IPS-20b (cell line): ENCODE measurements around the gene USH1G.
A peak's percentile ranks its signal among the peaks of the same experiment; 100 is the strongest.
"Not testable (repeated sequence)": the region's sequence is repeated elsewhere in the genome, so short reads cannot be mapped to it uniquely, and the experiment has no call there.

Experiments used
- H3K27ac ChIP-seq: one replicate; pipeline ENCODE4 v1.5.1; 2013; ENCODE audit warnings: low read length
- H3K27me3 ChIP-seq: 2 replicates; pipeline ENCODE4 v1.6.1; 2013; ENCODE audit warnings: mild to moderate bottlenecking, low read length, inconsistent platforms; ENCODE audit not compliant: insufficient read depth
- H3K36me3 ChIP-seq: 2 replicates; pipeline ENCODE4 v1.6.1; 2013; ENCODE audit warnings: low read depth, mild to moderate bottlenecking, inconsistent platforms, low read length, moderate library complexity; ENCODE audit not compliant: insufficient read depth
- H3K4me1 ChIP-seq: 2 replicates; pipeline ENCODE4 v1.6.1; 2013; ENCODE audit warnings: mild to moderate bottlenecking, control low read depth, inconsistent platforms, low read length, moderate library complexity; ENCODE audit not compliant: insufficient read depth
- H3K4me3 ChIP-seq: 2 replicates; pipeline ENCODE4 v1.5.1; 2013; ENCODE audit warnings: mild to moderate bottlenecking, low read length, inconsistent platforms
- H3K9ac ChIP-seq: 2 replicates; pipeline ENCODE4 v1.6.1; 2013; ENCODE audit warnings: low read depth, mild to moderate bottlenecking, inconsistent platforms, low read length, moderate library complexity
- H3K9me3 ChIP-seq: 2 replicates; pipeline ENCODE4 v1.6.1; 2013; ENCODE audit warnings: mild to moderate bottlenecking, low read depth, low read length, inconsistent platforms; ENCODE audit not compliant: insufficient read depth

The USH1G gene

GRCh38 chr17:74922694-74923537 lies at the start of gene USH1G:
TSS of gene USH1G (minus strand) at chr17:74923255. CDS start at chr17:74923073, 182 bp downstream.
- Histone ChIP-seq H3K4me1 (peaks cover 3% of the 10 kb centered on the region; the same call in 1 of the 2 replicates), H3K27ac (no peak within 1 kb of the TSS), H3K9me3 (no peaks in the 10 kb centered on the region; the same call in 1 of the 2 replicates), H3K4me3 (peak within 1 kb of the TSS; percentile 68), H3K27me3 (peaks cover 80% of the 10 kb centered on the region), H3K36me3 (no peaks in the 10 kb centered on the region), H3K9ac (no peak within 1 kb of the TSS)

- H3K9me3 ChIP-seq = no peaks in the 10 kb centered on the region
- H3K36me3 ChIP-seq = no peaks in the 10 kb centered on the region
- H3K4me1 ChIP-seq = 0 out of 2 replicates have a peak, but pooled peaks cover 7% of the 10 kb centered on the region
- peaks cover 60% of the 10 kb centered on the region for H3K27me3 ChIP-seq
- peak within 1 kb of the TSS; percentile 69 for H3K4me3 ChIP-seq
- H3K9ac ChIP-seq = peak within 1 kb of the TSS; percentile 10; the same call in 1 of the 2 replicates
- H3K27ac ChIP-seq = no peak within 1 kb of the TSS
Measured at GRCh38 chr17:74972107-74972972, 49.3 kb upstream of the USH1G start, which contains the start of gene HID1. TSS of gene HID1 (minus strand) at chr17:74972759. CDS start at chr17:74972656, 103 bp downstream.

GRCh38 chr17:74971842-74972106 lies 48.7 kb upstream of the USH1G start:
- Histone ChIP-seq H3K36me3 (no peaks in the 10 kb centered on the region), H3K27ac (no peak overlapping the region), H3K9me3 (no peaks in the 10 kb centered on the region), H3K9ac (peak overlapping the region; percentile 10; the same call in 1 of the 2 replicates), H3K27me3 (peaks cover 60% of the 10 kb centered on the region), H3K4me3 (peak overlapping the region; percentile 69), H3K4me1 (0 out of 2 replicates have a peak, but pooled peaks cover 7% of the 10 kb centered on the region)

GRCh38 chr17:74971069-74971841 lies 48.2 kb upstream of the USH1G start:
- no peaks in the 10 kb centered on the region for H3K36me3 ChIP-seq
- H3K27ac ChIP-seq = no peak overlapping the region
- H3K9ac ChIP-seq = peak overlapping the region; percentile 10; the same call in 1 of the 2 replicates
- H3K27me3 ChIP-seq = peaks cover 60% of the 10 kb centered on the region
- 0 out of 2 replicates have a peak, but pooled peaks cover 7% of the 10 kb centered on the region for H3K4me1 ChIP-seq
- no peaks in the 10 kb centered on the region for H3K9me3 ChIP-seq
- peak overlapping the region; percentile 69 for H3K4me3 ChIP-seq

GRCh38 chr17:74970395-74970794 lies 47.3 kb upstream of the USH1G start:
- Histone ChIP-seq H3K27me3 (peaks cover 54% of the 10 kb centered on the region), H3K27ac (no peak overlapping the region)

GRCh38 chr17:74969501-74969900 lies 46.4 kb upstream of the USH1G start:
- peaks cover 45% of the 10 kb centered on the region for H3K27me3 ChIP-seq
- not testable (repeated sequence) for H3K4me3 ChIP-seq, H3K9me3 ChIP-seq, H3K9ac ChIP-seq, H3K36me3 ChIP-seq, H3K27ac ChIP-seq, H3K4me1 ChIP-seq

More at GRCh38 chr17:74970395-74970794, 47.3 kb upstream of the USH1G start:
- Histone ChIP-seq H3K4me1 (0 out of 2 replicates have a peak, but pooled peaks cover 7% of the 10 kb centered on the region), H3K4me3 (no peak overlapping the region), H3K36me3 (no peaks in the 10 kb centered on the region), H3K9ac (no peak overlapping the region), H3K9me3 (no peaks in the 10 kb centered on the region)

- Histone ChIP-seq H3K27me3 (peaks cover 33% of the 10 kb centered on the region), H3K4me1 (0 out of 2 replicates have a peak, but pooled peaks cover 7% of the 10 kb centered on the region), H3K4me3 (peak overlapping the region; percentile 6; the same call in 1 of the 2 replicates), H3K36me3 (no peaks in the 10 kb centered on the region), H3K9me3 (no peaks in the 10 kb centered on the region), H3K9ac (no peak overlapping the region; the same call in 1 of the 2 replicates), H3K27ac (no peak overlapping the region)
Measured at GRCh38 chr17:74968361-74968780, 45.3 kb upstream of the USH1G start.

- Histone ChIP-seq H3K9ac (no peak overlapping the region), H3K27ac (no peak overlapping the region), H3K4me3 (no peak overlapping the region)
Measured at GRCh38 chr17:74964988-74965622, 42.0 kb upstream of the USH1G start.

GRCh38 chr17:74964246-74964761 lies 41.2 kb upstream of the USH1G start:
- peaks cover 13% of the 10 kb centered on the region for H3K27me3 ChIP-seq
- no peak overlapping the region for H3K4me3 ChIP-seq
- H3K4me1 ChIP-seq = 0 out of 2 replicates have a peak, but pooled peaks cover 7% of the 10 kb centered on the region
- no peaks in the 10 kb centered on the region for H3K9me3 ChIP-seq
- no peak overlapping the region for H3K27ac ChIP-seq
- no peak overlapping the region for H3K9ac ChIP-seq
- H3K36me3 ChIP-seq = no peaks in the 10 kb centered on the region

More at GRCh38 chr17:74964988-74965622, 42.0 kb upstream of the USH1G start:
- Histone ChIP-seq H3K9me3 (no peaks in the 10 kb centered on the region), H3K27me3 (peaks cover 7% of the 10 kb centered on the region), H3K4me1 (0 out of 2 replicates have a peak, but pooled peaks cover 7% of the 10 kb centered on the region), H3K36me3 (no peaks in the 10 kb centered on the region)

GRCh38 chr17:74963656-74964055 lies 40.6 kb upstream of the USH1G start:
- Histone ChIP-seq H3K4me3 (no peak overlapping the region), H3K36me3 (no peaks in the 10 kb centered on the region), H3K9me3 (no peaks in the 10 kb centered on the region), H3K27ac (no peak overlapping the region), H3K4me1 (0 out of 2 replicates have a peak, but pooled peaks cover 6% of the 10 kb centered on the region), H3K9ac (no peak overlapping the region), H3K27me3 (peaks cover 19% of the 10 kb centered on the region)
